Activated CD4-positive, alpha-beta T cell treated with anti-CD3 and anti-CD28 coated beads, Interleukin-2, amount 10 ng/mL, durations not matched to agents 24 days and 14 days (primary cell): ENCODE measurements around the gene NRF1. TPM values are rescaled to one million over a fixed set of nuclear protein-coding genes. Genes with fewer than 3 reads are reported as not detected.
"Not testable (repeated sequence)": the region's sequence is repeated elsewhere in the genome, so short reads cannot be mapped to it uniquely, and the experiment has no call there.

Source experiments
- DNase-seq: peaks from one replicate; pipeline ENCODE4 v3.0.0; 2022
- H3K27ac Mint-ChIP-seq: one replicate; pipeline ENCODE4 v1.8.0; 2022; ENCODE audit warnings: mild to moderate bottlenecking, mixed read lengths
- H3K27me3 Mint-ChIP-seq: one replicate; pipeline ENCODE4 v1.8.0; 2022; ENCODE audit warnings: mixed read lengths
- H3K36me3 Mint-ChIP-seq: one replicate; pipeline ENCODE4 v1.8.0; 2022; ENCODE audit warnings: low read depth, mild to moderate bottlenecking, mixed read lengths
- H3K4me1 Mint-ChIP-seq: one replicate; pipeline ENCODE4 v1.8.0; 2021; ENCODE audit warnings: mixed read lengths
- H3K4me3 Mint-ChIP-seq: one replicate; pipeline ENCODE4 v1.8.0; 2022; ENCODE audit warnings: mild to moderate bottlenecking, moderate library complexity, mixed read lengths
- H3K9me3 Mint-ChIP-seq: one replicate; pipeline ENCODE4 v1.8.0; 2021; ENCODE audit warnings: mixed read lengths
- intact Hi-C: fragments of 100-400 bp; cut with micrococcal nuclease; formaldehyde crosslinking; loops from one replicate; pipeline ENCODE4 v1.15.1; 2023
- total RNA-seq: library from RNA; stranded (reverse); gene quantifications from 2 replicates; pipeline ENCODE4 v1.2.3, GENCODE V29; 2022

NRF1 gene
- total RNA-seq, 1 donor from 2014 or later, result 22.3 TPM

DNA sequence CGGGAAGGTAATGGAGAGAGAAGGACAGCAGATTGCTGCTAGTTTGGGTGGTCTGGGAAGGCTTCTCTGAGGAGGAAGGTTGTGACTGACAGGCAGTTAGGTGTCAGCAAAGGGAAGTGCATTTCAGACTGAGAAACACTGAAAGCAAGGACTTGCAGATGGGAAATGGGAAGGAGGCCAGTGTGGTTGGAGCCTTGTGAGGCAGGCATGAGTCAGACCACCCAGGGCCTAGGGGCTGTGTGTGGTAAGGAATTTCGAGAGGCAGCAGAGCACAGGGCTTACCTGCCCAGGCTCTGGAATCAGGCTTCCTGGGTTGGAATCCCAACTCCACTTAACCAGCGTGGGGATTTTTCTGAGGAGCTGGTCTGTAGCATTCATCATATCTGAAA, 53.5 kb downstream of the NRF1 start:
- Mint-ChIP-seq H3K4me1 (peaks cover 4% of the 10 kb centered on the region), H3K4me3 (no peak overlapping the region), H3K36me3 (peaks cover 36% of the 10 kb centered on the region), H3K27me3 (no peaks in the 10 kb centered on the region), H3K9me3 (peaks cover 7% of the 10 kb centered on the region), H3K27ac (no peak overlapping the region)
- intact Hi-C loops, result no loop called here
- DNase-seq, result no peak

DNA sequence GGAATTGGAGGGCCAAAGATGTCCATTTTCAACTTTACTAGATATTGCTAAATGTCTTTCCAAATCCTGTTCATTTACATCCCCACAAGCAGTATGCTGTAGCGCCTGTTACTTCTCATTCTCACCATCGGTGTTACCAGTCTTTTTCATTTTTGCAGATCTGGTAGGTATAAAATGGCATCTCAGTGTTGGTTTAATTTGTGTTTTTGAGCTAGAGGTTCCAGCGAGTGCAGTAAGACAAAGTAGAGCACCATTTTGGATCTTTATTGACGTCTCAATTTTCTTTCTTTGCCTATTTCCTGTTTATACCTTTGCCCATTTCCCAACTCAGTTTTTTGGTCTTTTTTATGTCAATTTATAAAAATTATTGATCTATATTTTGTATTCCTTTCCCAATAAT, 55.6 kb downstream of the NRF1 start:
- H3K4me3 Mint-ChIP-seq, result no peak overlapping the region
- no peaks in the 10 kb centered on the region for H3K27me3 Mint-ChIP-seq
- H3K9me3 Mint-ChIP-seq, result no peaks in the 10 kb centered on the region
- DNase-seq, result no peak
- H3K27ac Mint-ChIP-seq, result no peak overlapping the region
- peaks cover 15% of the 10 kb centered on the region for H3K36me3 Mint-ChIP-seq
- peaks cover 3% of the 10 kb centered on the region for H3K4me1 Mint-ChIP-seq
- intact Hi-C loops, result no loop called here

DNA sequence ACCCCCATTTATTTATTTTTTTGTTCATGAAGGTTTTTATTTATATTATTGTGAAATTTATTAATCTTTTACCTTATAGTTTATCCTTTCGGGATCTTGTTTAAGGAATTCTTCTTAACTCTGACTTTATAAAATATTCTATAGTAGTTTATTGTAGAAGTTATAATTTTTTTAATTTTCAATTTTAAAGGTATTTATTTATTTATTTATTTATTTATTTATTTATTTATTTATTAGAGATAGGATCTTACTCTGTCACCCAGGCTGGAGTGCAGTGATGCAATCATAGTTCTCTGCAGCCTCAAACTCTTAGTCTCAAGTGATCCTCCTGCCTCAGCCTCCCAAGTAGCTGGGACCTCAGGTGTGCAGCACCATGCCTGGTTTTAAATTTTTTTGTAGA, 56.0 kb downstream of the NRF1 start:
- H3K9me3 Mint-ChIP-seq, result no peaks in the 10 kb centered on the region
- DNase-seq, result no peak
- H3K4me3 Mint-ChIP-seq, result no peak overlapping the region
- intact Hi-C loops, result no loop called here
- H3K36me3 Mint-ChIP-seq, result peaks cover 11% of the 10 kb centered on the region
- peaks cover 3% of the 10 kb centered on the region for H3K4me1 Mint-ChIP-seq
- H3K27me3 Mint-ChIP-seq, result no peaks in the 10 kb centered on the region
- H3K27ac Mint-ChIP-seq, result no peak overlapping the region

DNA sequence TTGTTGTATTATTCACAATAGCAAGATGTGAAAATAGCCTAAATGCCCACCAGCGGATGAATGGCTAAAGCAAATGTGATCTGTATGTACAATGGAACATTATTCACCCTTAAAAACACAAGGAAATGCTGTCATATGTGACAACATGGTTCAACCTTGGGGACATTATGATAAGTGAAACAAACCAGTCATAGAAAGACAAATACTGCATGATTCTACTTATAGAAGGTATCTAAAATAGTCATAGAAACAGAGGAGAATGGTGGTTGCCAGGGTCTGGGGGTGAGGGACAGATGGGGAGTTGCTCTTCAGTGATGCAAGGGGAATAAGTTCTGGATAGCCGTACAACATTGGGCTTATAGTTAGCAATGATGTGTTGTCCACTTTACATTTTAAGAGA, 58.4 kb downstream of the NRF1 start:
- Mint-ChIP-seq H3K9me3 (peaks cover 3% of the 10 kb centered on the region), H3K4me1 (no peaks in the 10 kb centered on the region), H3K27ac (no peak overlapping the region), H3K27me3 (no peaks in the 10 kb centered on the region), H3K4me3 (no peak overlapping the region), H3K36me3 (peaks cover 8% of the 10 kb centered on the region)
- intact Hi-C loops, result no loop called here
- DNase-seq, result no peak

DNA sequence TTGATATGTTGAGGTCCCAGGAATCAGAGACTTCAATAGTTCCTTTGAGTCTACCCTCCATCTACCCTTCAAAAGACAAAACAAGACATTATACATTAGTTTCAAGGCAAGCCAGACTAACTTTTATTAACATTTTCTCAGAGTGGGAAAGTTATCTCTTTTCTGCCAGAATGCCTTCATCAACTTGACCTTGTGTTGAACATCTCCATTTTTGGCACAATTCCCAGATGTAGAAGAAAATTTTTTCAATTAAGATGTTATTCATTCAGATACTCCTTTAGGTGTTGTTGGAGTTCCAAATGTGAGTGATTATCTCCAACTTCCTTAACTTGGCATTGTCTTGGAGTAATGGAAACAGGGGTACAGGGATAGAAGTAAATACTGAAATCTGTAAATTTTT, 59.1 kb downstream of the NRF1 start:
- intact Hi-C loops, result no loop called here
- Mint-ChIP-seq H3K27me3 (no peaks in the 10 kb centered on the region), H3K4me3 (no peak overlapping the region), H3K4me1 (no peaks in the 10 kb centered on the region), H3K36me3 (peaks cover 16% of the 10 kb centered on the region), H3K9me3 (peaks cover 8% of the 10 kb centered on the region), H3K27ac (no peak overlapping the region)
- DNase-seq, result no peak

DNA sequence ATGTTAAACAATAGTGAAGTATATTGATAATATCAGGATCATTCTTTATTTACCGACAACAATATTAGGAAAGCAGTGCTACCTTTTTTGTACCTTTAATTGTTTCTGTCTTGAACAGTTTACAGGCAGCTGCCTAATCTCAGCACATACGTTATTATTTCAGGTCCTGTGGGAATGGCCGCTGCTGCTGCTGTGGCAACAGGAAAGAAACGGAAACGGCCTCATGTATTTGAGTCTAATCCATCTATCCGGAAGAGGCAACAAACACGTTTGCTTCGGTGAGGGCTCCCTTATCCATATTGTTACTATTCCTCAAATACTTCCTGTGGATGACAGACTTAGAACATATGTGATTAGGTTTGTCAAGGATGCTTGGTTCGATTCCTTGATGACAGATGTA, 59.7 kb downstream of the NRF1 start:
- Mint-ChIP-seq H3K36me3 (peaks cover 22% of the 10 kb centered on the region), H3K4me3 (no peak overlapping the region), H3K27me3 (no peaks in the 10 kb centered on the region), H3K4me1 (no peaks in the 10 kb centered on the region), H3K27ac (no peak overlapping the region), H3K9me3 (peaks cover 8% of the 10 kb centered on the region)
- intact Hi-C loops, result no loop called here
- DNase-seq, result no peak

DNA sequence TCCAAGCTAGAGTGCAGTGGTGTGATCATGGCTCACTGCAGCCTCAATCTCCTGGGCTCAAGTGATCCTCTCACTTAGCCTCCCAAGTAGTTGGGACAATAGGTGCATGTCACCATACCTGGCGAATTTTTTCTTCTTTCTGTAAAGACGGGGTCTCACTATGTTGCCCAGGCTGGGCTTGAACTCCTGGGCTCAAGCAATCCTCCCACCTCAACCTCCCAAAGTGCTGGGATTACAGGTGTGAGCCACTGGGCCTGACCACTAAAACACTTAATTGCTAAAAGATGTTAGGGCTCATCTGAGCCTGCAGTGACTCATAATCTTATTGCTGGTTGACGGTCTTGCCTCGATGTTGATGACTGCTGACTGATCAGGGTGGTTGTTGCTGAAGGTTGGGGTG, 63.0 kb downstream of the NRF1 start:
- intact Hi-C loops, H3K4me3 Mint-ChIP-seq, H3K27me3 Mint-ChIP-seq, DNase-seq, H3K4me1 Mint-ChIP-seq, H3K27ac Mint-ChIP-seq, H3K9me3 Mint-ChIP-seq: not testable (repeated sequence)
- peaks cover 44% of the 10 kb centered on the region for H3K36me3 Mint-ChIP-seq

DNA sequence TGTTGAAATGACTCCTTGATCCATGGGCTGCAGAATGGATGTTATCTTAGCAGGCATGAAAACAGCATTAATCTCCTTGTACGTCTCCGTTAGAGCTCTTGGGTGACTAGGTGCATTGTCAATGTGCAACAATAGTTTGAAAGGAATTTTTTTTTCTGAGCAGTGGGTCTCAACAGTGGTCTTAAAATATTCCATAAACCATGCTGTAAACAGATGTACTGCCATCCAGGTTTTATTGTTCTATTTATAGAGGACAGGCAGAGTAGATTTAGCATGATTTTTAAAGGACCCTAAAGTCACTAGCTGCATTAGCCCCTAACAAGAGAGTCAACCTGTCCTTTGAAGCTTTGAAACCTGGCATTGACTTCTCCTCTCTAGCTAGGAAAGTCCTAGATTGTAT, 64.0 kb downstream of the NRF1 start:
- Mint-ChIP-seq H3K27me3 (no peaks in the 10 kb centered on the region), H3K36me3 (peaks cover 49% of the 10 kb centered on the region), H3K27ac (no peak overlapping the region), H3K4me1 (no peaks in the 10 kb centered on the region), H3K4me3 (no peak overlapping the region), H3K9me3 (peaks cover 8% of the 10 kb centered on the region)
- intact Hi-C loops, result no loop called here
- DNase-seq, result no peak

DNA sequence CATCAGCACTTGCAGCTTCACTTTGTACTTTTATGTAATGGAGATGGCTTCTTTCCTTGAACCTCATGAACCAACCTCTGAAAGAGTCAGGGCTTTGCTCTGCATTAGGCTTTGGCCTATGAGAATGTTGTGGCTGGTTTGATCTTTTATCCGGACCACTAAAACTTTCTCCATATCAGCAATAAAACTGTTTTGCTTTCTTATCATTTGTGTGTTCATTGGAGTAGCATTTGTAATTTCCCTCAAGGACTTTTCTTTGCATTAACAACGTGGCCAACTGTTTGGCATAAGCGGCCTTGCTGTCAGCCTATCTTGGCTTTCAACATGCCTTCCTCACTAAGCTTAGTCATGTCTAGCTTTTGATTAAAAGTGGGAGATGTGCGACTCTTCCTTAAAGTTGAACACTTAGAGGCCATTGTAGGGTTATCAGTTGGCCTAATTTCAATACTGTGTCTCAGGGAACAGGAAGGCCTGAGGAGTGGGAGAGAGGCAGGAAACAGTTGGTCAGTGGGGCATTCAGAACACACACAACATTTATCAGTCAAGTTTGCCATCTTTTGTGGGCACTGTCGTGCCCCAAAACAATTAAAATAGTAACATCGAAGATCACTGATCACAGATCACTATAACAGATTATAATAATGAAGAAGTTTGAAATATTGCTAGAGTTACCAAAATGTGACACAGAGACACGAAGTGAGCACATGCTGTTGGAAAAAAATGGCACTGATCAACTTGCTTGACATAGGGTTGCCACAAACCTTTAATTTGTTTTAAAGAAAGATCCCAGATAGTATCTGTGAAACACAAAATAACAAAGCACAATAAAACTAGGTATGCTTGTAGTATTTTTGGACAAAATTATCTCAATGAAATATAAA, 64.7 kb downstream of the NRF1 start:
- Mint-ChIP-seq H3K9me3 (peaks cover 8% of the 10 kb centered on the region), H3K4me3 (no peak overlapping the region), H3K36me3 (peaks cover 54% of the 10 kb centered on the region), H3K27ac (no peak overlapping the region), H3K27me3 (no peaks in the 10 kb centered on the region), H3K4me1 (no peaks in the 10 kb centered on the region)
- intact Hi-C loops, result no loop called here
- DNase-seq, result no peak

DNA sequence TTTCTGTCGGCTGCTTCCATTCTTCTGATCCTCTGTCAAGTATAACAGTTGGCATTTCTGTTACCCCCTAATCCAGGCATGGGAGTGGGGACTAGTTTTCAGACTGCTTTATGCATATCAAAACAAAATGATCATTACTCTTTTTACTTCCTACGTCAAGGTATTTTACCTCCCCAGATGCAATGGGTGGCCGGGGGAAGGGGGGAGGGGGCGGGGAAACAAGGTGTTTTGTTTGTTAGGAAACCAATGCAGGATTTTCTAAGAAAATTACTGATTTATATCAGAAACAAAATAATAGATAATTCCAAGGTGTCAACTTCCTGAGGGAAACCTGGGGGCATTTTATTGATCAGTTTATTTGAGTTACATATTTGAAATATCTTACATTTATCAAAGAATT, 66.3 kb downstream of the NRF1 start:
- intact Hi-C loops, result no loop called here
- Mint-ChIP-seq H3K36me3 (peaks cover 54% of the 10 kb centered on the region), H3K4me3 (no peak overlapping the region), H3K27me3 (no peaks in the 10 kb centered on the region), H3K4me1 (no peaks in the 10 kb centered on the region), H3K27ac (no peak overlapping the region), H3K9me3 (peaks cover 8% of the 10 kb centered on the region)
- no peak for DNase-seq

DNA sequence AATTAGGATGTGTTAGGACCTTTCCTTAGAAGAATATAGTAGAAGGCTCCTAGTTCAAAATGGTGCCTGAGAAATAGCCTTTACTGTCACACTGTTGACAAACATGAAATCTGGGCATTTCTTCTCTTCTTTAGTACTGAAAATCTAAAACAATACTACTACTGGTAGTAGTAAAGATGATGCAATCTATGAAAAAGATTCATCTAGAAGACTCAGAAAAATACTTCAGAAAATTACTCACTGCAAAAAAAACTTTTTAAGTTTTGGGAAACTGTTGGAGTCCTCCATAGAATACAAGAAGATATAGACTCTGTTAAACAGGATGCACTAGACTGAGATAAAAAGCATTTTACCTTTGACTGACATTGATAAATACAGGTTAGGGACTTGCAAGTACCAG, 67.1 kb downstream of the NRF1 start:
- no peaks in the 10 kb centered on the region for H3K4me1 Mint-ChIP-seq
- intact Hi-C loops, result no loop called here
- H3K4me3 Mint-ChIP-seq, result no peak overlapping the region
- no peak for DNase-seq
- H3K36me3 Mint-ChIP-seq, result peaks cover 57% of the 10 kb centered on the region
- H3K27me3 Mint-ChIP-seq, result no peaks in the 10 kb centered on the region
- H3K9me3 Mint-ChIP-seq, result peaks cover 8% of the 10 kb centered on the region
- no peak overlapping the region for H3K27ac Mint-ChIP-seq

DNA sequence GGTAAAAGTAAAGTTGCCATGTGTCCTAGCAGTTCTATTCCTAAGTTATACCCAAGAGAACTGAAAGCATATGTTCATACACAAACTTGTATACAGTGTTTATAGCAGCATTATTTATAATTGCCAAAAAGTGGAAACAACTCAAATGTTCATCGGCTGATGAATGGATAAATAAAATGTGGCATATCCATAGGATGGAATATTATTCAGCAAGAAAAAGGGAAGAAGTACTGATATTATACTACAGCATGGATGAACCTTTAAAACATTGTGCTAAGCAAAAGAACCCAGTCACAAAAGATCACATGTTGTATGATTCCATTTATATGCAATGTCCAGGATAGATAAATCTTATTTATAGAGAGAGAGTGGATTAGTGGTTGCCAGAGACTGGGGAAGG, 68.9 kb downstream of the NRF1 start:
- Mint-ChIP-seq H3K4me3 (no peak overlapping the region), H3K36me3 (peaks cover 47% of the 10 kb centered on the region), H3K27ac (no peak overlapping the region), H3K27me3 (no peaks in the 10 kb centered on the region), H3K9me3 (peaks cover under 1% of the 10 kb centered on the region), H3K4me1 (no peaks in the 10 kb centered on the region)
- DNase-seq, result no peak
- intact Hi-C loops, result no loop called here

DNA sequence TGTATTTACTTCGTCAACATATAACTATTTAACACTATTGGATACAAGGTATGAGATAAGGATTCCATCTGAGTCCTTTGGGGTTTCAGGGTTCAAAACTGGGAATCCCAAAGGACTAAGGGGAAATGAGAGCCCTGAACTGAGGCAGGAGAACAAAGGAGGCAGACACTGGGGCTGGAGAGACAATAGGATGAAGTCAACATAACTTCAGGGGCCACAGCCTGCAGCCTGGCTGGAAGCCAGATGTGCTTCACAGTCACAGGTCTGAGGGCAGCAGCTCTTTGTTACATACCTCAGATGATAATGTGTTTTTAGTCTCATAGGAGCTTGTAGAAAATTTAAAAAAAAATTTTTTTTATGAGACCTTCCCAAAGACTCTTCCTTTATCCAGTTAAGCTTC, 73.3 kb downstream of the NRF1 start:
- no peak for DNase-seq
- intact Hi-C loops, result no loop called here
- H3K4me1 Mint-ChIP-seq, result no peaks in the 10 kb centered on the region

DNA sequence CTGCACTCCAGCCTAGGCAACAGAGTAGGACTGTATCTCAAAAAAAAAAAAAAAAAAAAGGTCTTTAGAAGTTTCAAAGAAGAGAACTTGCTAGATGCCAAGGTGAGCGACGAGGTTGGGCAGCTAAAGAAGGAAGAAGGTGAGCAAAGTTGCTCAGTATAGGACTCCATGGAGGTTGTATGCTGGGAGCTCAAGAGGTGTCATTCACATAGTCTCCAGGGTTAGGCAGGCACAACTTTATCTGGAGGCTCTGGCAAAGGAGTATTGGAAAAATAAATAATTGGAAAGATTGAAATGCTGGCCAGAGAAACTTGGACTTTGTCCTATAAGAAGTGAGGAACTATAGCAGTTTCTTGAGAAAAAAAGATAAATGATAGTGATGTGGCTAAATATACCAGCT, 74.5 kb downstream of the NRF1 start:
- no peaks in the 10 kb centered on the region for H3K9me3 Mint-ChIP-seq
- DNase-seq, result no peak
- intact Hi-C loops, result no loop called here
- no peaks in the 10 kb centered on the region for H3K4me1 Mint-ChIP-seq
- H3K36me3 Mint-ChIP-seq, result peaks cover 9% of the 10 kb centered on the region
- H3K4me3 Mint-ChIP-seq, result no peak overlapping the region
- H3K27me3 Mint-ChIP-seq, result no peaks in the 10 kb centered on the region
- no peak overlapping the region for H3K27ac Mint-ChIP-seq

More for the DNA sequence above, 73.3 kb downstream of the NRF1 start:
- Mint-ChIP-seq H3K4me3 (no peak overlapping the region), H3K27me3 (no peaks in the 10 kb centered on the region), H3K27ac (no peak overlapping the region), H3K9me3 (no peaks in the 10 kb centered on the region), H3K36me3 (peaks cover 18% of the 10 kb centered on the region)
